IMR-90 (cell line): ENCODE results near the gene COL20A1.
"Not testable (repeated sequence)": the region's sequence is repeated elsewhere in the genome, so short reads cannot be mapped to it uniquely, and the experiment has no call there.

ENCODE experiments used
- BHLHE40 ChIP-seq: fragments of 150-350 bp; IDR thresholded peaks from 2 replicates; pipeline ENCODE4 v1.6.1; 2016; ENCODE audit warnings: mild to moderate bottlenecking, low read depth, low read length
- CTCF ChIP-seq: conservative IDR thresholded peaks from 2 replicates; pipeline ENCODE4 v1.5.1; 2012; ENCODE audit warnings: mild to moderate bottlenecking, low read depth, low read length, improper control_type of control experiment
- MAFK ChIP-seq: IDR thresholded peaks from 2 replicates; pipeline ENCODE4 v1.6.1; 2012; ENCODE audit warnings: low read depth, low read length, improper control_type of control experiment
- MAZ ChIP-seq: IDR thresholded peaks from 2 replicates; pipeline ENCODE4 v1.6.1; 2012; ENCODE audit warnings: low read depth, mild to moderate bottlenecking, low read length, improper control_type of control experiment, moderate library complexity, borderline replicate concordance
- MXI1 ChIP-seq: IDR thresholded peaks from 2 replicates; pipeline ENCODE4 v1.6.1; 2012; ENCODE audit warnings: low read depth, mild to moderate bottlenecking, low read length, moderate library complexity, borderline replicate concordance
- POLR2A ChIP-seq: IDR thresholded peaks from 2 replicates; pipeline ENCODE4 v1.6.1; 2012; ENCODE audit warnings: mild to moderate bottlenecking, low read depth, low read length
- RAD21 ChIP-seq: IDR thresholded peaks from 2 replicates; pipeline ENCODE4 v1.6.1; 2012; ENCODE audit warnings: low read length, improper control_type of control experiment
- SMC3 ChIP-seq: fragments of 150-350 bp; IDR thresholded peaks from 2 replicates; pipeline ENCODE4 v1.6.1; 2016; ENCODE audit warnings: low read depth, mild to moderate bottlenecking, antibody characterized with exemption, low read length, moderate library complexity
- USF2 ChIP-seq: fragments of 150-350 bp; IDR thresholded peaks from 2 replicates; pipeline ENCODE4 v1.6.1; 2017; ENCODE audit warnings: mild to moderate bottlenecking, antibody characterized with exemption, low read length, low read depth

DNA sequence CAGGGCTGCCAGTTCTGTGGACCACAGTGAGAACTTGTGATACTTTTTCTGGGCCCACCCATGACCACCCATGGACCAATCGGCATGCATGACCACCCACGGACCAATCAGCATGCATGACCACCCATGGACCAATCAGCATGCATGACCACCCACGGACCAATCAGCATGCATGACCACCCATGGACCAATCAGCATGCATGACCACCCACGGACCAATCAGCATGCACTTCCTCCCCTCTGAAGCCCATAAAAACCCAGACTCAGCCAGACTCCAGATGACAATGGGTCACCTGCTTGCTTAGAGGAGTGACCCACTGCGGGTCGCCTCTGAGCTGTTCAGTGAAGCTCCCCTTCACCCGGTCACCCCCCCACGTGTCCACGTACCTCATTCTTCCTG, 86.9 kb downstream of the COL20A1 start:
- TF ChIP-seq CTCF, MAZ, POLR2A, MAFK, RAD21, BHLHE40, SMC3, MXI1, USF2: not testable (repeated sequence)
